Inferior parietal cortex (tissue), 1 donor: ENCODE measurements around the gene SETMAR.
A peak's percentile ranks its signal among the peaks of the same experiment; 100 is the strongest.
"Not testable (repeated sequence)": the region's sequence is repeated elsewhere in the genome, so short reads cannot be mapped to it uniquely, and the experiment has no call there.

Source experiments
- DNase-seq: peaks from one replicate; pipeline ENCODE4 v3.0.0-alpha.2; 2016; ENCODE audit errors: extremely low spot score

The SETMAR gene

GRCh38 chr3:4303187-4304123, at the start of gene SETMAR:
SETMAR (plus strand) TSS chr3:4303369; CDS start chr3:4303371, 2 bp downstream.
- DNase-seq = peak; percentile 93

- no peak for DNase-seq
Measured at GRCh38 chr3:4261406-4261805, 41.8 kb upstream of the SETMAR start.

- DNase-seq = no peak
Measured at GRCh38 chr3:4264040-4264439, 39.1 kb upstream of the SETMAR start.

- DNase-seq = no peak
Measured at GRCh38 chr3:4270720-4271119, 32.4 kb upstream of the SETMAR start.

- DNase-seq = peak; percentile 60
Measured at GRCh38 chr3:4271834-4272233, 31.3 kb upstream of the SETMAR start.

- peak; percentile 40 for DNase-seq
Measured at GRCh38 chr3:4279516-4280105, 23.6 kb upstream of the SETMAR start.

GRCh38 chr3:4281991-4282390, 21.2 kb upstream of the SETMAR start:
- DNase-seq = no peak

GRCh38 chr3:4284865-4285264, 18.3 kb upstream of the SETMAR start:
- no peak for DNase-seq

- DNase-seq = no peak
Measured at GRCh38 chr3:4289044-4289443, 14.1 kb upstream of the SETMAR start.

GRCh38 chr3:4290272-4290893, 12.8 kb upstream of the SETMAR start:
- peak; percentile 78 for DNase-seq

GRCh38 chr3:4292301-4292700, 10.9 kb upstream of the SETMAR start:
- no peak for DNase-seq

GRCh38 chr3:4294616-4295327, 8.4 kb upstream of the SETMAR start:
- peak; percentile 40 for DNase-seq

GRCh38 chr3:4296454-4296853, 6.7 kb upstream of the SETMAR start:
- not testable (repeated sequence) for DNase-seq

GRCh38 chr3:4297486-4297885, 5.7 kb upstream of the SETMAR start:
- DNase-seq = no peak

GRCh38 chr3:4302747-4303146, 422 bp upstream of the SETMAR start:
- no peak for DNase-seq

GRCh38 chr3:4305210-4305609, 2.0 kb downstream of the SETMAR start:
- DNase-seq = not testable (repeated sequence)

GRCh38 chr3:4306091-4306490, 2.9 kb downstream of the SETMAR start:
- no peak for DNase-seq

GRCh38 chr3:4306860-4307259, 3.7 kb downstream of the SETMAR start:
- DNase-seq = no peak

- no peak for DNase-seq
Measured at GRCh38 chr3:4309491-4310128, 6.4 kb downstream of the SETMAR start.

- DNase-seq = no peak
Measured at GRCh38 chr3:4310971-4311370, 7.8 kb downstream of the SETMAR start.

- no peak for DNase-seq
Measured at GRCh38 chr3:4311496-4311895, 8.3 kb downstream of the SETMAR start.
